ENCODE measurements around the gene OXLD1.

GRCh38 chr17:81713556-81714411 lies 47.4 kb upstream of the OXLD1 start:
- TF ChIP-seq CTCF (IDR thresholded peaks at IDR 0.05; ENCODE audit: low read depth, low read length, missing input control), result no peak
- TF ChIP-seq EGR1 (IDR thresholded peaks at IDR 0.05; ENCODE audit: low read depth in 2 of 2), result no peak
- TF ChIP-seq ZBTB33 (IDR thresholded peaks at IDR 0.05), result no peak
- peak; percentile 88 for TF ChIP-seq MAX (IDR thresholded peaks at IDR 0.05)
- peak; percentile 50 to 76 for TF ChIP-seq RXRA (IDR thresholded peaks at IDR 0.05)
- peak in 1 of 2 donors; percentile 25 for TF ChIP-seq RAD21 (IDR thresholded peaks at IDR 0.05)
